Activated naive CD4-positive, alpha-beta T cell treated with anti-CD3 and anti-CD28 coated beads for 36 hours (primary cell): ENCODE data around the gene ABO. TPM values are rescaled to one million over a fixed set of nuclear protein-coding genes. Genes with fewer than 3 reads are reported as not detected.
"Not testable (repeated sequence)": the region's sequence is repeated elsewhere in the genome, so short reads cannot be mapped to it uniquely, and the experiment has no call there.

Source experiments
- CTCF ChIA-PET: fragments of 350-600 bp; sonication (Branson Sonifier 250); formaldehyde crosslinking; loops from one replicate; lab custom pipeline; 2021; ENCODE audit warnings: antibody characterized with exemption; lab: Charles Lee
- DNase-seq: peaks from one replicate; pipeline ENCODE4 v3.0.0-alpha.2; 2020
- H3K27ac Mint-ChIP-seq: one replicate; pipeline ENCODE4 v1.8.0; 2021; ENCODE audit warnings: mild to moderate bottlenecking, mixed read lengths
- H3K27me3 Mint-ChIP-seq: one replicate; pipeline ENCODE4 v1.8.0; 2021; ENCODE audit warnings: low read depth, mixed read lengths
- H3K36me3 Mint-ChIP-seq: one replicate; pipeline ENCODE4 v1.8.0; 2021; ENCODE audit warnings: low read depth, mixed read lengths
- H3K4me1 Mint-ChIP-seq: one replicate; pipeline ENCODE4 v1.8.0; 2021; ENCODE audit warnings: low read depth, mixed read lengths
- H3K4me3 Mint-ChIP-seq: one replicate; pipeline ENCODE4 v1.8.0; 2021; ENCODE audit warnings: mild to moderate bottlenecking, moderate library complexity, mixed read lengths
- H3K9me3 Mint-ChIP-seq: one replicate; pipeline ENCODE4 v1.8.0; 2021; ENCODE audit warnings: mixed read lengths
- intact Hi-C: fragments of 100-400 bp; cut with micrococcal nuclease; formaldehyde crosslinking; loops from one replicate; pipeline ENCODE4 v1.15.1; 2023
- total RNA-seq, 2 experiments: library from RNA; stranded (reverse); gene quantifications; one replicate each; pipeline ENCODE4 v1.2.3, GENCODE V29; 2021

The ABO gene
- total RNA-seq, 2 experiments from 2014 or later, result not detected

GRCh38 chr9:133224762-133225161 lies 50.2 kb downstream of the ABO start:
- intact Hi-C loops, result no loop called here
- no peak overlapping the region for H3K4me3 Mint-ChIP-seq
- no peak overlapping the region for H3K27ac Mint-ChIP-seq
- H3K27me3 Mint-ChIP-seq, result peaks cover 15% of the 10 kb centered on the region
- no peaks in the 10 kb centered on the region for H3K9me3 Mint-ChIP-seq
- H3K36me3 Mint-ChIP-seq, result no peaks in the 10 kb centered on the region
- H3K4me1 Mint-ChIP-seq, result no peaks in the 10 kb centered on the region
- CTCF ChIA-PET, result no interaction called here
- no peak for DNase-seq

- CTCF ChIA-PET, result not testable (repeated sequence)
Observed at GRCh38 chr9:133223159-133223756, 51.7 kb downstream of the ABO start.

GRCh38 chr9:133221994-133222393 lies 53.0 kb downstream of the ABO start:
- H3K4me3 Mint-ChIP-seq, DNase-seq, H3K4me1 Mint-ChIP-seq, intact Hi-C loops, CTCF ChIA-PET, H3K9me3 Mint-ChIP-seq, H3K27ac Mint-ChIP-seq, H3K36me3 Mint-ChIP-seq: not testable (repeated sequence)
- peaks cover 37% of the 10 kb centered on the region for H3K27me3 Mint-ChIP-seq

More at GRCh38 chr9:133223159-133223756, 51.7 kb downstream of the ABO start:
- DNase-seq, H3K9me3 Mint-ChIP-seq, H3K27ac Mint-ChIP-seq, H3K4me1 Mint-ChIP-seq, H3K4me3 Mint-ChIP-seq, H3K36me3 Mint-ChIP-seq, intact Hi-C loops: not testable (repeated sequence)
- peaks cover 25% of the 10 kb centered on the region for H3K27me3 Mint-ChIP-seq

- no peak overlapping the region for H3K27ac Mint-ChIP-seq
- H3K4me3 Mint-ChIP-seq, result no peak overlapping the region
- DNase-seq, result no peak
- intact Hi-C loops, result no loop called here
- CTCF ChIA-PET, result no interaction called here
- peaks cover 38% of the 10 kb centered on the region for H3K27me3 Mint-ChIP-seq
- H3K9me3 Mint-ChIP-seq, result no peaks in the 10 kb centered on the region
- H3K4me1 Mint-ChIP-seq, result no peaks in the 10 kb centered on the region
- H3K36me3 Mint-ChIP-seq, result no peaks in the 10 kb centered on the region
Observed at GRCh38 chr9:133221177-133221809, 53.7 kb downstream of the ABO start.

GRCh38 chr9:133218049-133218975 lies 56.7 kb downstream of the ABO start:
- H3K27ac Mint-ChIP-seq, intact Hi-C loops, H3K36me3 Mint-ChIP-seq, DNase-seq, H3K4me1 Mint-ChIP-seq, H3K4me3 Mint-ChIP-seq, H3K9me3 Mint-ChIP-seq: not testable (repeated sequence)
- H3K27me3 Mint-ChIP-seq, result peaks cover 46% of the 10 kb centered on the region
- CTCF ChIA-PET, result interaction anchor here (2.0 kb wide), 1 partner anchor 20 kb away, joined by 7 read pairs; no protein-coding TSS in a partner anchor

GRCh38 chr9:133217333-133217988 lies 57.5 kb downstream of the ABO start:
- intact Hi-C loops, DNase-seq, H3K4me1 Mint-ChIP-seq, H3K27ac Mint-ChIP-seq, H3K36me3 Mint-ChIP-seq, H3K4me3 Mint-ChIP-seq, H3K9me3 Mint-ChIP-seq: not testable (repeated sequence)
- CTCF ChIA-PET, result interaction anchor here (2.0 kb wide), 1 partner anchor 21 kb away, joined by 7 read pairs; no protein-coding TSS in a partner anchor
- peaks cover 46% of the 10 kb centered on the region for H3K27me3 Mint-ChIP-seq

GRCh38 chr9:133214276-133214675 lies 60.7 kb downstream of the ABO start:
- H3K36me3 Mint-ChIP-seq, H3K27ac Mint-ChIP-seq, H3K4me3 Mint-ChIP-seq, H3K4me1 Mint-ChIP-seq, DNase-seq, intact Hi-C loops, H3K9me3 Mint-ChIP-seq: not testable (repeated sequence)
- peaks cover 50% of the 10 kb centered on the region for H3K27me3 Mint-ChIP-seq
- CTCF ChIA-PET, result interaction anchor here (0.6 kb wide), 1 partner anchor 19 kb away, joined by 4 read pairs; no protein-coding TSS in a partner anchor

- no peak for DNase-seq
- no peaks in the 10 kb centered on the region for H3K4me1 Mint-ChIP-seq
- CTCF ChIA-PET, result no interaction called here
Observed at GRCh38 chr9:133210609-133211008, 64.4 kb downstream of the ABO start.

GRCh38 chr9:133210202-133210532 lies 64.8 kb downstream of the ABO start:
- Mint-ChIP-seq H3K4me3 (no peak overlapping the region), H3K27ac (no peak overlapping the region), H3K36me3 (no peaks in the 10 kb centered on the region), H3K27me3 (peaks cover 23% of the 10 kb centered on the region), H3K4me1 (no peaks in the 10 kb centered on the region), H3K9me3 (no peaks in the 10 kb centered on the region)
- intact Hi-C loops, result no loop called here
- CTCF ChIA-PET, result no interaction called here
- no peak for DNase-seq

More at GRCh38 chr9:133210609-133211008, 64.4 kb downstream of the ABO start:
- Mint-ChIP-seq H3K27ac (no peak overlapping the region), H3K36me3 (no peaks in the 10 kb centered on the region), H3K9me3 (no peaks in the 10 kb centered on the region), H3K27me3 (peaks cover 26% of the 10 kb centered on the region), H3K4me3 (no peak overlapping the region)
- intact Hi-C loops, result no loop called here

- H3K4me3 Mint-ChIP-seq, DNase-seq, intact Hi-C loops: not testable (repeated sequence)
Observed at GRCh38 chr9:133209327-133210201, 65.4 kb downstream of the ABO start.

GRCh38 chr9:133208880-133209300 lies 66.1 kb downstream of the ABO start, which contains the start of gene OBP2B:
OBP2B (minus strand) TSS chr9:133209250; CDS start chr9:133209199, 51 bp downstream.
- intact Hi-C loops, DNase-seq, H3K36me3 Mint-ChIP-seq, H3K9me3 Mint-ChIP-seq, H3K4me1 Mint-ChIP-seq, CTCF ChIA-PET, H3K4me3 Mint-ChIP-seq, H3K27ac Mint-ChIP-seq: not testable (repeated sequence)
- H3K27me3 Mint-ChIP-seq, result peaks cover 18% of the 10 kb centered on the region

More at GRCh38 chr9:133209327-133210201, 65.4 kb downstream of the ABO start:
- H3K9me3 Mint-ChIP-seq, H3K36me3 Mint-ChIP-seq, H3K4me1 Mint-ChIP-seq, H3K27ac Mint-ChIP-seq, CTCF ChIA-PET: not testable (repeated sequence)
- peaks cover 23% of the 10 kb centered on the region for H3K27me3 Mint-ChIP-seq
